Retinal pigment epithelial cell (primary cell): ENCODE data around the gene DPY19L1.
"Not testable (repeated sequence)": the region's sequence is repeated elsewhere in the genome, so short reads cannot be mapped to it uniquely, and the experiment has no call there.

Source experiments
- DNase-seq: peaks from one replicate; pipeline ENCODE4 v3.0.0-alpha.2; 2010; ENCODE audit warnings: low read depth
- H3K4me3 ChIP-seq: 2 replicates; pipeline ENCODE4 v1.5.1; 2011; ENCODE audit warnings: mild to moderate bottlenecking, low read length, control low read depth, moderate library complexity
- TF ChIP-seq, protein P1 (sequence below): conservative IDR thresholded peaks from 2 replicates; pipeline ENCODE4 v1.5.1; 2011; ENCODE audit warnings: low read depth, low read length, control low read depth, inconsistent platforms

DPY19L1 gene

DNA sequence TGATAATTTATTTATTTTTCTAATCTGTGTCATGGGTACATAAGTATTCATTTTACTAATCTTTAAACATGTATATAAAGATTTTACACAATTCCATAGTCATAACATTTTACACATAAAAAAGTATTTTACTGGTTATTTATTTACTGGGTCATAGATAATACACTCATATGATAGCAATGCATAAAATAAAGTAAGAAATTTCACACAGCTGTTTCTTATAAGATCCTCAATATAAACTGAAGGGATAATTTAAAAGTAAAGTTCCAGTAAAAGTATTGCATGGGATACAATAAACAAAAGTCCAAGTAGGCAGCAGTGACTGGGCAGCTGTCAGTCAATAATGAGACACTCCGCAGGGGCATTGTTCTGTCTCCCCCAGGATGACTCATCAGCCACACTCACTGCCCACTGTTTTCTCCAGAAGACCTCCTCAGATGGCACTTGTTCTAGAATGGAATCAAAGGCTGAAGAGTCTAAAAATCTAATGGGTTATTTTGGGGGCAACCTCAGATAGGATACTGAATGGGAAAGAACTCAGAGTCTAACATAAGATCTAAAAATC lies 32.7 kb downstream of the DPY19L1 start:
- TF ChIP-seq, protein P1, sequence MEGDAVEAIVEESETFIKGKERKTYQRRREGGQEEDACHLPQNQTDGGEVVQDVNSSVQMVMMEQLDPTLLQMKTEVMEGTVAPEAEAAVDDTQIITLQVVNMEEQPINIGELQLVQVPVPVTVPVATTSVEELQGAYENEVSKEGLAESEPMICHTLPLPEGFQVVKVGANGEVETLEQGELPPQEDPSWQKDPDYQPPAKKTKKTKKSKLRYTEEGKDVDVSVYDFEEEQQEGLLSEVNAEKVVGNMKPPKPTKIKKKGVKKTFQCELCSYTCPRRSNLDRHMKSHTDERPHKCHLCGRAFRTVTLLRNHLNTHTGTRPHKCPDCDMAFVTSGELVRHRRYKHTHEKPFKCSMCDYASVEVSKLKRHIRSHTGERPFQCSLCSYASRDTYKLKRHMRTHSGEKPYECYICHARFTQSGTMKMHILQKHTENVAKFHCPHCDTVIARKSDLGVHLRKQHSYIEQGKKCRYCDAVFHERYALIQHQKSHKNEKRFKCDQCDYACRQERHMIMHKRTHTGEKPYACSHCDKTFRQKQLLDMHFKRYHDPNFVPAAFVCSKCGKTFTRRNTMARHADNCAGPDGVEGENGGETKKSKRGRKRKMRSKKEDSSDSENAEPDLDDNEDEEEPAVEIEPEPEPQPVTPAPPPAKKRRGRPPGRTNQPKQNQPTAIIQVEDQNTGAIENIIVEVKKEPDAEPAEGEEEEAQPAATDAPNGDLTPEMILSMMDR: no peak
- H3K4me3 ChIP-seq: no peak overlapping the region
- DNase-seq: no peak

DNA sequence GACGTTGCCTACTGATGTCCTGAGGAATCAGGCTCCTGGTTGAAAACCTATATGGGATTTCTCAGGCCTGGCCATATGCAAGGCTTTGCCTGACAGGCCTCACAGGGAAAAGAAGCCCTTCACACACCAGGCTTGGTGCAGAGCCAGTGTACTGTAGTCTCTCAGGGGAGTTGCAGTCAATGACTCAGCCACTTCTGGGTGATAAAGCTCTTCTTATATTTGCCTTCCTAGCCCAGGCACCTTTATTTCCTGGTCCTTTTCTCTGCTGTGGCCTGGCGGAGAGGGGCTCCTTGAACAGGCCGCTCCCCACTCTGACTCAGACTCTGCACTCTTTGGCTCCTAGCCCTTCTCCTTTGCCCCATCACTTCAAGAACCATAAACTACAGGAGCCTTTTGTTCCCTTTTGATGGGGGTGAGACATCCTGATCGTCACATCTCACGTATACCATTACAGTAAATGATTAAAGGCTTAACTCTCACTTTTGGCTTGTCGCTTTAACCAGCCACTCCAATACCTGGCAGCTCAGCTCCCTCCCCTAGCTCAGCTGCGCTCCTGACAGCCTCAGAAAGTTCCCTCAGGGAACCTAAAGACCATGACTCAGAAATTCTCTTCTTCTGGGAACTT lies 33.5 kb downstream of the DPY19L1 start:
- H3K4me3 ChIP-seq: no peak overlapping the region
- DNase-seq: peak; percentile 60
- TF ChIP-seq, protein P1: no peak

DNA sequence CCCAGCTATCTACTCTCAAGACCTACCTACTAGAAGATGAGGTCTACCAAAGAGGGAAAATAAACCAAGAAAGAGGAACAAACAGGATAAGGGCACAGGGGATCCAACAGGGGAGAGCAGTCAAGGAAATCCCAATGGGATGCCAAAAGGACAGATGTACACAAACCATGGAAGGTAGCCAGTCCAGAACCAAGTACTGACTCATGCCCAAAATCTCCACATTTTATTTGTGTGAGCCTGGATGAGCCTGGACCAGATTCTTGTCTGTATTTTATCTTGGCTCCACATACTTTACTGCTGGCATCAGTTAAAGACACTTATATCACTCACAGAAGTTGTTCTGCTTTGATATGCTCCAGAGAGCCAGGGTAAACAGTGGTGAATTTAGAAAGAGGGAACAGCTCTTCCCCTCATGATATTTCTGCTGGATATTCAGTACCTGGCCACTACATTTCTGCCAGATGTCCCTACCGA lies 34.1 kb downstream of the DPY19L1 start:
- DNase-seq, H3K4me3 ChIP-seq: not testable (repeated sequence)

DNA sequence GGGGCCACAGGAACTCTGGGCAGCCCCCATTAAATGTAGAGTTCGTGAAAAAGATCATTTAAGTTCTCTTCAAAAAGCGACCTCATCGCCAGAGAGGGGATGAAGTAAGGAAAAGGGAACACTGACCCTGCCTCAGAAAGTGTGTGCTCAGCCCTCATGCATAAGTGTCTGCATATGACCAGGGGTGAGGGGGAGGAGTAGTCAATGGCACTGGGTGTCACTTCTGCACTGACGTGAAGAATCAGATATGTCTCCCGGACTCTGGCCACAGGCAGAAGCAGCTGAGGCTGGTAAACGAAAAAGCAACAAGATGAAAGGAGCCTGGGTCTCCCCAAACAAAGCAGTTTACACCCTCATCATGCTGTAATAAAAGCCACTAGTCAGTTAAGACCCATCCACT lies 39.0 kb downstream of the DPY19L1 start:
- not testable (repeated sequence) for H3K4me3 ChIP-seq, DNase-seq

DNA sequence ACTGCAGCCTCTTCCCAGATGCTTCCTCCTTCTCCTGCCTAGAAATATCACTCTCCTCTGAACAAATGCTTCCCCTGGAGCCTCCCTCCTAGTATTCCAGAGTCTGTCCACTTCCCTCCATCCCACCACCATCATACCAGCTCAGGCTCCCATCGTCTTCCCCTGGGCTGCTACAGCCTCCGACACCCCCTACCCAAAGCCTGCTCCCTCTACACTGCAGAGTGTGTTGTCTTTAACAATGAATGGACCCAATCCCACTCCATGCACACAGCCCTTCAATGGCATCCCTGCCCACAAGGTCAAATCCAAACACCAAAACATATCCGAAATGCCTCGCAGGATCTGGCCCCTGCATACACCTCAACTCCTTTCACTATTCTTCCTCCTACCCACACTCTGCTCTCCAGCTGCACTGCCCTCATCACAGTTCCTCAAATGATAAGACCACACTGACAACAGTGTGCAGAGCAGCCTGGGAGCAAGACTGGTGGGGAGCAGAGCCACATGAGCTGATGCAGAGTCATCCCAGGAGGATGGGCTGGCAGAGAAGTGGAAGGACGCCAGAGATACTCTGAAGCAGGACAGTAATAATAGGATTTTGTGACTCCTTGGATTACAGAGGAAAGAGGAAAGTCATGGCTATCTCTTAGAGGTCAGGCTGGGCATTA lies 40.7 kb downstream of the DPY19L1 start:
- not testable (repeated sequence) for H3K4me3 ChIP-seq, DNase-seq

DNA sequence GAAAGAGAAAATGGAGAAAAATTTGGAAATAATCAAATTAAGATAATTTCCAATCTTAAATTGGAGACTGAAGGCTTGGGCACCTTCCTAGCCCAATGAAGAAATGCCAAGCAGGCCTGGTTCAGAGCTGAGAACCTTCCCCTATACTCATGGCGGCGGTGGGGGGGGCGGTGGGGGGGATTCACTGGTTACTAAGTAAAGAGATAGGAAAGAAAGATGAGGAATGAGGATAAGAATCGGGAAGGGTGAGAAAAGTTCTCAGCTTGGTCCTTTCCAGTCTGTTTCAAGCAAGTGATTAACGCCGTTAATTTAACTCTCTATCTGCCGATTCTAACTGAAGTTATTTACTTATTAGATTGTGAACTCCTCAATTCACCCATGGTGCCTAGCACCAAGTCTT lies 41.5 kb downstream of the DPY19L1 start:
- DNase-seq: no peak
- no peak overlapping the region for H3K4me3 ChIP-seq
- TF ChIP-seq, protein P1: no peak

DNA sequence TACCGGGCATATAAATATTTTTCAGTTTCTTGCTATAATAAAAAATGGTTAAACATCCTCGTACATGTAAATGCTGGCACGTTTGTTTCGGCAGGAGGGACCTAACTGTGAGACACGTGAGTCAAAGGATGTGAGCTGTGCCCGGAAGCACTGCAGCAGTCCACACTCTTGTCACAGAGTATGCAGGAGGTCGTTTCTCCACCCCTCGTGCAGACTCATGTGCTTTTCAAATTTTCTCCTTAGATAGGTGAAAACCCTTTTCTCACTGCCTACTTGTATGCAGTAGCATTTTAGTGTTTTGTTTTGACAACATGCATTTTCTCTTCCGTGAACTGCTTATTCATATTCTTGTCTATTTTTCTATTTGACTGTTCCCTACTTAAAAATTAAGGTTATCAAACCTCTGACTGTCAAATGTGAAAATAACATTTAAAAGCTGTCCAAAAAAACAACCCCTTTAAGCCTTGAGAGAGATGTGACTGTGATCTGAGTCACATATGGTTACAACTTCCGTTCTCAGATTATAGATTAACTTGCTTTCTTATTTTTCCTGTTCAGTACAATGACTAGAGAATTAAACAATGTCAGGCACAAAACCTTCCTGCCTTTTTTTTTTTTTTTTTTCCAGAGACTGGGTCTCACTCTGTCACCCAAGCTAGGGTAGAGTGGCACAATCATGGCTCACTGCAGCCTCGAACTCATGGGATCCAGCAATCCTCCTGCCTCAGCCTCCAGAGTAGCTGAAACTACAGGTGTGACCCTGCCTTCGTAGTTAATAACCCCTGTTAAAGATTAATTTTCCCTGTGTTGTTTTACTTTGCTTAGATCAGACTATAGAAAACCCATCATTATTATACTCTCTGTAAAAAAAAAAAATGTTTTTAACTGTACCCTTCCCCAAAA lies 45.1 kb downstream of the DPY19L1 start:
- DNase-seq: no peak
- TF ChIP-seq, protein P1: no peak
- H3K4me3 ChIP-seq: no peak overlapping the region

DNA sequence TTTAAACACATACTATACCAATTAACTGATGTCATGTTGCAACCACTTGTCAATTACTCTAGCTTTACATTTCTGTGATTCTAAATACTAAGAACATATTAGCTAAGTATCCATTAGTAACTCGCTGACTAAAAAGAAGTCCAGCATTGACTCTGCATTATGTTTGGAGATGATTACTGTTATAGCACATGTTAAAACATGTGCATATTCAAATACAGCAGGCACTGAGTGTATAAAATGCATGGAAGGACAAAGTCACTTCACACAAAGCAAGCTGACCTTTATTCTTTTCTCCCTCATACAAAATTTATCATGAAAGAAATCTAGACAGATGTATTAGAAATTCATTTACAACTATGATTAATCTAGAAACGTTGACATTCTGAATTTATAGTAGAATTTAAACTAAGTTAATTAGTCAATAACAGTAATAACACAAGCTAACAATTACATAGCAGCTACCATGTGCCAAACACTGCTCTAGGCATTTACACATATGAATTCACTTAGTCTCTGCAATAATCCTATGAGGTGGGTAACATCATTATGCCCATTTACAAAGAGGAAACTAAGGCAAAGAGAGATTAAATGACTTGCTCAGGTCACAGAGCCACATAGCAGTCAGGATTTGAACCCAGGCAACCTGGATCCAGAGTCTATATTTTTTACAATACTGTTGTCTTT lies 48.7 kb downstream of the DPY19L1 start:
- not testable (repeated sequence) for H3K4me3 ChIP-seq, DNase-seq

DNA sequence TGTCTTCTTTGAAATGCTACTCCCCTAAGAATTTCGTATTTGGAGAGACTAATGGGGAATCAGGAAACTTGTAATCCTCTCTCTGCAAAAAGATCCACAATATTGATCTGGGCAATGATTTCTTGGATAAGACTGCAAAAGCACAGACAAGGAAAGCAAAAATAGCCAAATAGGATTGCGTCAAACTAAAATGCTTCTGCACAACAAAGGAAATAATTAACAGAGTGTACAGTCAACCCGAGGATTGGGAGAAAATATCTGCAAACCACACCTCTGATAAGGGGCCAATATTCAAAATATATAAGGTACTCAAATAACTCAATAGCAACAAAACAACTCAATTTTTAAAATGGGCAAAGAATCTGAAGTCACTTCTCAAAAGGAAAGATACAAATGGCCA lies 52.1 kb downstream of the DPY19L1 start:
- H3K4me3 ChIP-seq, DNase-seq: not testable (repeated sequence)

DNA sequence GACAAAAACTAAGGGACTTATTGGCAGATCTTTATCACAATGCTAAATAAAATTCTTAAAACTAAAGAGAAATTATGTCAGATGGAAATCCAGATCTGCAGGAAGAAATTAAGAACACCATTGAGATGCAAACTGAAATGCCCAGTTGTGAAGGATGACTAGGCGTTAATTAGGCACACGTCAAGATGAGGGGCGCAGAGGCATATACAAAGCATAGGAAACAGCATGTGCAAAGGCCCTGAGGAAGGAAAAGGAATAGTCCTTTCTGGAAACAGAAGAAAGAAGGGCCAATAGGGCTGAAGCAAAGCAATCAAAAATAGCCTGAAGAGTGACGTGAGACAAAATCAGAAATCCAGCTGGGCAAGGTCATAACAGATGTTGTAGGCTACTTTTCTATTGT lies 53.1 kb downstream of the DPY19L1 start:
- H3K4me3 ChIP-seq, DNase-seq: not testable (repeated sequence)
